AG10803 (cell line): ENCODE results near the gene TMEM229A.
"Not testable (repeated sequence)": the region's sequence is repeated elsewhere in the genome, so short reads cannot be mapped to it uniquely, and the experiment has no call there.

ENCODE experiments used
- DNase-seq: peaks from one replicate; pipeline ENCODE4 v3.0.0; 2010; ENCODE audit warnings: low read depth
- H3K4me3 ChIP-seq: 2 replicates; pipeline ENCODE4 v1.5.1; 2011; ENCODE audit warnings: mild to moderate bottlenecking, low read length, control low read depth
- CTCF ChIP-seq: conservative IDR thresholded peaks from 2 replicates; pipeline ENCODE4 v1.5.1; 2011; ENCODE audit warnings: mild to moderate bottlenecking, low read length, control low read depth, inconsistent platforms

Gene TMEM229A

GRCh38 chr7:124033095-124033806, 384 bp upstream of the TMEM229A start:
- no peak for DNase-seq
- H3K4me3 ChIP-seq: no peak overlapping the region
- no peak for TF ChIP-seq CTCF

- DNase-seq: no peak
- no peak overlapping the region for H3K4me3 ChIP-seq
- TF ChIP-seq CTCF: no peak
Measured at GRCh38 chr7:124031919-124032318, 948 bp downstream of the TMEM229A start.

- TF ChIP-seq CTCF: no peak
- H3K4me3 ChIP-seq: no peak overlapping the region
- DNase-seq: no peak
Measured at GRCh38 chr7:124031406-124031805, 1.5 kb downstream of the TMEM229A start.

GRCh38 chr7:124030964-124031363, 1.9 kb downstream of the TMEM229A start:
- H3K4me3 ChIP-seq: no peak overlapping the region
- no peak for TF ChIP-seq CTCF
- no peak for DNase-seq

- TF ChIP-seq CTCF: no peak
- no peak for DNase-seq
- H3K4me3 ChIP-seq: no peak overlapping the region
Measured at GRCh38 chr7:124029396-124030188, 3.3 kb downstream of the TMEM229A start.

- DNase-seq: no peak
- no peak overlapping the region for H3K4me3 ChIP-seq
- no peak for TF ChIP-seq CTCF
Measured at GRCh38 chr7:124027236-124027635, 5.6 kb downstream of the TMEM229A start.

GRCh38 chr7:124024329-124024728, 8.5 kb downstream of the TMEM229A start:
- DNase-seq, H3K4me3 ChIP-seq: not testable (repeated sequence)
